Neural crest cell (in vitro differentiated cells): ENCODE measurements around the gene COLEC11. TPM values are rescaled to one million over a fixed set of nuclear protein-coding genes. Genes with fewer than 3 reads are reported as not detected.
"Not testable (repeated sequence)": the region's sequence is repeated elsewhere in the genome, so short reads cannot be mapped to it uniquely, and the experiment has no call there.

ENCODE experiments used
- DNase-seq: peaks from one replicate; pipeline ENCODE4 v3.0.0; 2021; ENCODE audit warnings: low read depth, mixed read lengths, low spot score
- H3K27ac Mint-ChIP-seq: one replicate; pipeline ENCODE4 v1.8.0; 2021; ENCODE audit warnings: mild to moderate bottlenecking, mixed read lengths; ENCODE audit not compliant: unreplicated experiment
- H3K27me3 Mint-ChIP-seq: 2 replicates; pipeline ENCODE4 v1.8.0; 2021; ENCODE audit warnings: low read depth, mild to moderate bottlenecking, mixed read lengths
- H3K36me3 Mint-ChIP-seq: 2 replicates; pipeline ENCODE4 v1.8.0; 2021; ENCODE audit warnings: low read depth, mild to moderate bottlenecking, mixed read lengths
- H3K4me1 Mint-ChIP-seq: 2 replicates; pipeline ENCODE4 v1.8.0; 2021; ENCODE audit warnings: mixed read lengths
- H3K4me3 Mint-ChIP-seq: one replicate; pipeline ENCODE4 v1.8.0; 2021; ENCODE audit warnings: mild to moderate bottlenecking, mixed read lengths
- H3K9me3 Mint-ChIP-seq: 2 replicates; pipeline ENCODE4 v1.8.0; 2021; ENCODE audit warnings: mixed read lengths
- CTCF ChIP-seq: fragments of 200-600 bp; sonication (generic); conservative IDR thresholded peaks from 2 replicates; pipeline ENCODE4 v1.5.0; 2021; ENCODE audit warnings: antibody characterized with exemption, mild to moderate bottlenecking
- total RNA-seq: library from RNA; stranded (reverse); gene quantifications from 2 replicates; pipeline ENCODE4 v1.2.1, GENCODE V29; 2021

COLEC11 gene
- total RNA-seq, 1 donor from 2014 or later, result not detected

GRCh38 chr2:3616435-3617197 lies 21.7 kb downstream of the COLEC11 start:
- not testable (repeated sequence) for H3K27ac Mint-ChIP-seq, H3K4me1 Mint-ChIP-seq

GRCh38 chr2:3617198-3617890 lies 22.4 kb downstream of the COLEC11 start:
- Mint-ChIP-seq H3K27ac (no peak overlapping the region), H3K36me3 (peaks cover 15% of the 10 kb centered on the region), H3K27me3 (peaks cover 6% of the 10 kb centered on the region), H3K4me1 (no peaks in the 10 kb centered on the region), H3K4me3 (no peak overlapping the region), H3K9me3 (peaks cover 6% of the 10 kb centered on the region)
- DNase-seq, result no peak
- TF ChIP-seq CTCF, result no peak

More at GRCh38 chr2:3616435-3617197, 21.7 kb downstream of the COLEC11 start:
- not testable (repeated sequence) for H3K27me3 Mint-ChIP-seq, H3K9me3 Mint-ChIP-seq, DNase-seq, H3K4me3 Mint-ChIP-seq
- H3K36me3 Mint-ChIP-seq, result peaks cover 18% of the 10 kb centered on the region

GRCh38 chr2:3618367-3618766 lies 23.5 kb downstream of the COLEC11 start:
- H3K27me3 Mint-ChIP-seq, result peaks cover 6% of the 10 kb centered on the region
- H3K36me3 Mint-ChIP-seq, result peaks cover 15% of the 10 kb centered on the region
- H3K4me3 Mint-ChIP-seq, result no peak overlapping the region
- DNase-seq, result no peak
- no peaks in the 10 kb centered on the region for H3K4me1 Mint-ChIP-seq
- H3K9me3 Mint-ChIP-seq, result peaks cover 9% of the 10 kb centered on the region
- no peak overlapping the region for H3K27ac Mint-ChIP-seq
- no peak for TF ChIP-seq CTCF

- Mint-ChIP-seq H3K9me3 (peaks cover 7% of the 10 kb centered on the region), H3K27ac (no peak overlapping the region), H3K4me3 (no peak overlapping the region), H3K27me3 (peaks cover 6% of the 10 kb centered on the region), H3K36me3 (peaks cover 17% of the 10 kb centered on the region), H3K4me1 (no peaks in the 10 kb centered on the region)
- DNase-seq, result no peak
- TF ChIP-seq CTCF, result no peak
These were observed 24.1 kb downstream of the COLEC11 start for GRCh38 chr2:3619033-3619432.

- H3K4me1 Mint-ChIP-seq, DNase-seq, H3K27me3 Mint-ChIP-seq, H3K4me3 Mint-ChIP-seq, H3K27ac Mint-ChIP-seq, H3K9me3 Mint-ChIP-seq: not testable (repeated sequence)
- H3K36me3 Mint-ChIP-seq, result peaks cover 17% of the 10 kb centered on the region
These were observed 24.7 kb downstream of the COLEC11 start for GRCh38 chr2:3619661-3620060.

GRCh38 chr2:3620834-3621233 lies 25.9 kb downstream of the COLEC11 start:
- peaks cover 14% of the 10 kb centered on the region for H3K36me3 Mint-ChIP-seq
- no peak overlapping the region for H3K4me3 Mint-ChIP-seq
- H3K27me3 Mint-ChIP-seq, result peaks cover 6% of the 10 kb centered on the region
- peaks cover 7% of the 10 kb centered on the region for H3K9me3 Mint-ChIP-seq
- no peak overlapping the region for H3K27ac Mint-ChIP-seq
- no peak for DNase-seq
- no peak for TF ChIP-seq CTCF
- no peaks in the 10 kb centered on the region for H3K4me1 Mint-ChIP-seq
